HG03064 (cell line): Measurements from ENCODE around the gene CDK5.

ENCODE experiments used
- ATAC-seq: cut with Tn5 transposase; IDR thresholded peaks from one replicate; pipeline ENCODE4 v1.9.1; 2021; ENCODE audit warnings: low read depth; ENCODE audit not compliant: unreplicated experiment

The CDK5 gene

DNA sequence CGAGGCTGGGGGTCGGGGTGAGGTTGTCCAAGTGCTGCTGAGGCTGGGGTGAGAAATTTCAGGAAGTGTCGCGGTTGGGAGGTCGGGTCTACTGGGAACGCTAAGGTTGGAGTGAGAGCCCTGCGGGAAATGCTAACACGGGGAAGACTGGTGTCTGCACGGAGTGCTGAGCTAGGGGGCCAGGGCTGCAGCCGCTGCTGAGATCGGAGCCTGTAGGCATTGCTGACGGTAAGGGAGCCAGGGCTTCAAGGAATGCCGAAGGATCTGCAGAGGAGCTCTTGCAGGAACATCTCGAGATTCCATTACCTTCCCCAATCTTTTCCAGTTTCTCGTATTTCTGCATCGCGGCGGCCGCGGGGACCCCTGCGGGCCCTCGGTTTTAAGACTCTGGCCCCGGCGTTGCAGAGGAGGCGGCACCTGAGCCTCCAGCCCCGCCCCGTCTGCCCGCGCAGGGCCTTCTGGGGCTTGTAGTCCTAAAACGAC lies at the start of gene CDK5:
Gene CDK5 (minus strand): TSS at position 392 of the 483 bp plus-strand sequence. CDS start 49 bp downstream, at position 343.
- peak; percentile 4 for ATAC-seq

DNA sequence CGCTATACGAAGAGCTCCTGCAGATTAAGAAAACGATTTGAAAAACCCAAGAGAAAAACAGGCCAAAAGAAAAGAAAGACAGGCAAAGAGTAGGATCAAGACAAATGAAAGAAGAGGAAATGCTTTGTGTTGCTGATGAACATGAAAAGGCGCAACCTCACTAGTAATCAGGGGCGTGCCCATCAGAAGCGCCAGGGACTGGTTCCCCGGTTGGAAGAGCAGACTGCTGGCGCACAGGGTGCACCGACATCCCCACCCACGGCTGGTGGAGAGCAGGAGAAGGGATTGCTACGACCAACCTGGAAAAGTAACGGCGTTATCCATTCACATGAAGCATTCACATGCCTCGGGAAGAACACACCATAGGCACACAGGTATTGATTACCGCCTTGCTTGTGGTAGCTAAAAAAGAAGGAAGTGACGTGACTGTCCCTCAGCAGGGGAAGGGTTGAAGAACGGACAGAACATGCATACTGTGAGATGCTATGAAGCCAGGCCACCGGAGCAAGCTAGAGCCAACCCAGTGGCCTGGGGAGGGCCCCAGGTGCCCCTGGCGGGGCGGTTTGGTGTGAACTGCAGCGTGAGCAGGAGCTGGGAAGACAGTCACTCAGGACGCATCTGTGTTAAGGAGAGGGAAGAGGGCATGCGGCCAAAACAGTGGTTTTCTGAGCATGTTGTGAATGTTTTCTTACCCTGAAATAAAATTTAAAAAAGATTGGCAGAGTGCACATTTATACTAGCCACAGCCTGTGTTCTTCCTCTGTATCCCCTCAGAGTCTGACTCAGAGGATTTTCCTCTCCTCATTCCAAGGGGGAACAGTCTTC lies 46.9 kb upstream of the CDK5 start:
- ATAC-seq = no peak

DNA sequence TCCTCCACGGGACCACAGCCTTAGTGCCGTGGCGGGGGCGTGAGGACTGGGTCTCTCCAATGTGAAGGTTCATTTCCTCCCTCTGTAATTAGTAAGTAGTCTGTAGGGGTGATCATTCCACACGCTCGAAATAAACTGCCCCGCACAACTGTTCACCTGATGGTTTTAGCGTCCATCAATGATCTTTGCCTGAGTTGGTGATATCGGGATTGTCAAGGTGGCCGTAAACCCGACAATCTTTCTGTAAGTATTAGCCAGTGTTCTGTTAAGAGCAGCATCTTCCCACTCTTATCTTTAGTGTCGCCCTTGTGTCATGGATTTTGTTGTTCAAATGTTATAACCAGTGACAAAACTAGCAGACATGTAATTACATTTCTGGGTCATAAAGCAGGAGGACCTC lies 46.3 kb upstream of the CDK5 start:
- no peak for ATAC-seq

GRCh38 chr7:151102991-151103390 lies 45.3 kb upstream of the CDK5 start:
- ATAC-seq = no peak

- no peak for ATAC-seq
Measured at GRCh38 chr7:151101621-151102396, 44.1 kb upstream of the CDK5 start.

- ATAC-seq = no peak
Measured at GRCh38 chr7:151100921-151101320, 43.2 kb upstream of the CDK5 start.

GRCh38 chr7:151099486-151100211 lies 42.0 kb upstream of the CDK5 start:
- ATAC-seq = no peak

DNA sequence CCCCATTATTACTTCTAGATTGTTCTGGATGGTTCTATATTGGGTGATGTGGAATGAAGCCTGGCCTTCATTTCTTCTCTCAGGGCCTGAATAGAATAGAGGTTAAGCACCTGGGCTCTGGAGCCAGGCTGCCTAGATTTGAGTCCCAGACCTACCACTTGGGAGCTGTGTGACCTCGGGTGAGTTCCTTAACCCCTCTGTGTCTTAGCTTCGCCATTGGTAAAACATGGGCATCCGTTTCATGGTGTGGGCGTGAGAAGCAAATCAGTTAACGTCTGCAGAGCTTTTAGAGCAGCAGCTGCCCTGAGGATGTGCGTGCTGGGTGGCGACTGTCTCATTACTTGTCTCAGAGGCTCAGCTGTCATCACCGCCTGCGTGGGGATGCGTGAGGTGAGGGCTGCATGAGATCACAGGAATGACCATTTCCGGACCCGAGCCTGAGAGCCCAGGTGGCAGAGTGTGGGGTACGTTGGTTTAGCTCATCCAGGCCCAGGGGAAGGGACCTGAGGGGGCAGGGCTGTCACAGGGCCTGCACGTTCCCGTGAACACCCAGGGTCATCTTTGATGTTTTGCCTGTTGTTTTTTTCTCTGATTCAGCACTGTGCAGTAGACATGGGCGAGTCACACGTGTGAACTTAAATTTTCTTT lies 38.3 kb upstream of the CDK5 start:
- ATAC-seq = no peak

GRCh38 chr7:151095123-151095797 lies 37.6 kb upstream of the CDK5 start:
- ATAC-seq = no peak

DNA sequence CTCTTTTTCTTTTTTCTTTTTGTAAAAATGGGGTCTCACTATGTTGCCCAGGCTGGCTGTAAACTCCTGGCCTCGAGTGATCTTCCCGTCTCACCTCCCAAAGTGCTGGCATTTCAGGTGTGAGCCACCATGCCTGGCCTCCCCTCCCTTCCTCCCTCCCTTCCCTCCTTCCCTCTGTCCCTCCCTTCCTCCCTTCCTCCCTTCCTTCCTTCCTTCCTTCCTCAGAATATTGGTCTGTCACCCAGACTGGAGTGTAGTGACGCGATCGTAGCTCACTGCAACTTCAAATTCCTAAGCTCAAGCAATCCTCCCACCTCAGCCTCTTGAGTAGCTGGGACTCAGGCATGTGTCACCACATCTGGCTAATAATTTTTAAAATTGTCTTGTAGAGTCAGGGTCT lies 37.0 kb upstream of the CDK5 start:
- no peak for ATAC-seq

GRCh38 chr7:151093748-151094147 lies 36.1 kb upstream of the CDK5 start:
- no peak for ATAC-seq

- ATAC-seq = no peak
Measured at GRCh38 chr7:151091988-151092387, 34.3 kb upstream of the CDK5 start.

- ATAC-seq = no peak
Measured at GRCh38 chr7:151091431-151091830, 33.7 kb upstream of the CDK5 start.

GRCh38 chr7:151091003-151091402 lies 33.3 kb upstream of the CDK5 start:
- ATAC-seq = no peak

GRCh38 chr7:151089893-151090730 lies 32.4 kb upstream of the CDK5 start:
- ATAC-seq = no peak

DNA sequence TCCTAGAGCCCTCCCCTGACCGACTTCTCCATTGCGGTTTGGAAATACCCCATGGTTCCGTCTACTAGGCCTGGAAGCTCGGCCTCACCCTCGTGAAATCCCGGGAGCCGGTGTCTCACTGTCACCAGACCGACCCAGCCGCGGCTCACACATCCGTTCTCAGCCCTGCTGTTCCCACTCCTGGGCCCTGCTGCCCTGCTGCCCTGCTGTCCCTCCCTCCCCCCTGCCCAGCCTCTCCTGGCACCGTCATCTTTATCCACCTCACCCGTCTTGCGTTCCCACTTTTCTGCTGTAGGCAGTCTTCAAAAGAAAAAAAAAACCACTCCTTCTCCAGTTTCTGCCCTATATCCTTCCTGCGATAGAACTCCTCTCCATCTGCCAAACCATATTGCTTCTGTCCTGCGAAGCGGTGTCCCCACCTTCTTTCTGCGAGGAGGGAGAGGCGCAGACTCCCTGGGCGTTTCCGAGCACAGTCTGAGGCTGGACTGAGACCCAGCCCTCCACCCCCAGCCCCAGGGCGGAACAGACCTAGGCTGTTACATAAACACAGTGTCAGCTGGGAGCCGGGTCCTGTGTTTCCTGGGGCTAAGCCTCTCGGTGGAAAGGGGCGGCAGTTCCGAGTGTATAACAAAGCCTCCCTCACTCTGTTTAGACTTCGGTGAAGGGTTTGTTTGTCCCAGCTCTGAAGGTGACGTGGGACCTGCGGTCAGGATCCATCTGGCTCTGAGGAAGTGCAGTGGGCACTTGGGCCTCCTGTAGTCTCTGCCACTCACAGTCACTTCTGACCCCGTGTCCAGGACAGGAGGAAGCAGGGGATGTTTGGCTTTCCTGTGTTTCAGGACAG lies 31.4 kb upstream of the CDK5 start:
- no peak for ATAC-seq

- ATAC-seq = no peak
Measured at GRCh38 chr7:151088019-151088855, 30.5 kb upstream of the CDK5 start.
